Measurements from ENCODE around the gene NANOGP8.
"Not testable (repeated sequence)": the region's sequence is repeated elsewhere in the genome, so short reads cannot be mapped to it uniquely, and the experiment has no call there.

The NANOGP8 gene

GRCh38 chr15:35095941-35096340, 10.8 kb upstream of the NANOGP8 start:
- no peak for DNase-seq (ENCODE audit: low read depth in 1 of 2, low spot score in 1 of 2)

DNA sequence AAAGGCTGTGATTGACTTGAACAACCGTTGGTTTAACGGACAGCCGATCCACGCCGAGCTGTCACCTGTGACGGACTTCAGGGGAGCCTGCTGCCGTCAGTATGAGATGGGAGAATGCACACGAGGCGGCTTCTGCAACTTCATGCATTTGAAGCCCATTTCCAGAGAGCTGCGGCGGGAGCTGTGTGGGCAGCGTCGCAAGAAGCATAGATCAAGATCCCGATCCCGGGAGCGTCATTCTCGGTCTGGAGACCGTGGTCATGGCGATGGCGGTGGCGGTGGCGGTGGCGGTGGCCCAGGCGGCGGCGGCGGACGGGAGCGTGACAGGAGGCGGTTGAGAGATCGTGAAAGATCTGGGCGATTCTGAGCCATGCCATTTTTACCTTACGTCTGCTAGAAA, 7.8 kb upstream of the NANOGP8 start:
- DNase-seq (ENCODE audit: low read depth in 1 of 2, low spot score in 1 of 2), result no peak

- DNase-seq (ENCODE audit: low read depth in 1 of 2, low spot score in 1 of 2), result no peak
Measured at GRCh38 chr15:35092311-35092710, 7.2 kb upstream of the NANOGP8 start.

DNA sequence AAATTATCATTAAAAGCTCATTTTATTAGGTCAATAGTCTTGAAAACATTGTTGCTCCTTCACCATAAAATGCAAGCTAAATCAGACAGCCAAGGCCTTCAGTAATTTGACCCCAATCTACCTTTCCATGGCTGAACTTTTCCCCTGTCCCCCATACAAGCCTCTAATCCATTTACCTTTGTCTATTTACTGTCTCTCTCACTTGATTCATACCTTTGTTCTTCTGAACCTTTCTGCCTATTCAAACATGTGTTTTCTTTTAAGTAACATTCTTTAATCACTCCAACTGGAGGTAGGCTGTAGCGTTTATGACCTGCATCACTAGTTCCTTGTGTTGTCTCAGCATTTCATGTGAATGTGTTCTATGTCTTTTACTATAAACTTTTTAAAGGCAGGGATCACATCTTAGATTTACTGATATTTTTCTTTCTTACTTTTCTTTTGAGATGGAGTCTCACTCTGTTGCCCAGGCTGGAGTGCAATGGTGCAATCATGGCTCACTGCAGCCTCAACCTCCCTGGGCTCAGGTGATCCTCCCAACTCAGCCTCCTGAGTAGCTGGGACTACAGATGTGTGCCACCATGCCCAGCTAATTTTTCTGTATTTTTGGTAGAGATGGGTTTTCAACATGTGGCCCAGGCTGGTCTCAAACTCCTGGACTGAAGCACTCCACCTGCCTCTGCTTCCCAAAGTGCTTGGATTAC, 5.2 kb upstream of the NANOGP8 start:
- DNase-seq (ENCODE audit: low read depth in 1 of 2, low spot score in 1 of 2), result no peak

DNA sequence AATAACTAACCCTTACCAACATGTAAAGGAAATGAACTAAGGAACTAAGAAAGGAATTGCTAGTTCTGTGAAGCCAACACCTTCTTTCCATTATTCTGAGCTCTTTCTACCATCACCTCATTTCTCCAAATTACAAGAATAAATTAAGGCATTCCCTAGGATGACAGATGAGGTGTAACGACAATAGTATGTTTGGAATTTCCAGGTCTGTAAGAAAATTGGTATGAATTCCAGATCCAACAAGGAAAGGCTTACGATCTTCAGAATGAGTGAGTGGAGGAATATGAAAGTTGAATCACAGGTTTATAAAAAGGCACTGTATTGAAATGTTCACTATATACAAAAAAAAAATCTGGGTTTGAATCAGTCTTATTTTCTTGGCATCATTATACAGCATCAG, 4.5 kb upstream of the NANOGP8 start:
- DNase-seq (ENCODE audit: low read depth in 1 of 2, low spot score in 1 of 2), result no peak

DNA sequence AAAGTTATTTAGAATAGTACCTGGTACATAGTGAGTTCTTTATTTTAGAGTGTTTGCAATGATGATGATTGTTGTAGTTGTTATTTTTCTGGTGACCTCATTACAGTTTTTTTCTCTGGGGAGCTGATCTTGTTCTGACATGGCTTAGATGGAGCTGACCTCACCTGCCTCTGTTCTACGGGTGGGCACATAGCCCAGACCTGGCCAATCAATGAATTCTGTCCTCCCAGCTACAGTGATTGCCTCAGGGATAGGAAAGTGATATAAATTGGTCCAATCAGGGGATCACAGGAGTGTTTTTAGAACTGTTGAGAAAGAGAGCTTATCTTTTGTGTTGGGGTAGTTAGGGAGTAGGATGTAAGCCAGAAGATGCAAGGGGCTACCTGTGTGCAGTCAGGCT, 3.2 kb upstream of the NANOGP8 start:
- DNase-seq (ENCODE audit: low read depth in 1 of 2, low spot score in 1 of 2), result no peak

DNA sequence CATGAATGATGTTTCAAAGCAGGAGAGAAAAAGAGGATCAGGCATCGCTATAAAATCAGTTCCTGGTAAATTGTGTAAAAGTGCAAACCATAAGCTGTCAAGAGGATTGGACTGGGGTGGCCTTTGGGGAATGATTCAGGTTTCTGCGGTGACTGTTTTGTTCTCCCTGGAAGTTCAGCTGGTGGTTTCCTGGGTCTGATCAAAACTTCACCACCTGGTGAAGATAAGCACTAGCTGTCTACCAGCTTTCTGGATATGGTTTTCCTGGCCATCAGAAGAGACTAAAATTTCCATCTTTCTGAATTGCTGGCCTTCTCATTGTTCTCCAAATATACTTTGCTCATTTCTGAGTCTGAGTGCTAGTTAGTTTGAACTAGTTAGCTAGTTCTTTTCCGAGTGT, 2.7 kb upstream of the NANOGP8 start:
- DNase-seq (ENCODE audit: low read depth in 1 of 2, low spot score in 1 of 2), result no peak

DNA sequence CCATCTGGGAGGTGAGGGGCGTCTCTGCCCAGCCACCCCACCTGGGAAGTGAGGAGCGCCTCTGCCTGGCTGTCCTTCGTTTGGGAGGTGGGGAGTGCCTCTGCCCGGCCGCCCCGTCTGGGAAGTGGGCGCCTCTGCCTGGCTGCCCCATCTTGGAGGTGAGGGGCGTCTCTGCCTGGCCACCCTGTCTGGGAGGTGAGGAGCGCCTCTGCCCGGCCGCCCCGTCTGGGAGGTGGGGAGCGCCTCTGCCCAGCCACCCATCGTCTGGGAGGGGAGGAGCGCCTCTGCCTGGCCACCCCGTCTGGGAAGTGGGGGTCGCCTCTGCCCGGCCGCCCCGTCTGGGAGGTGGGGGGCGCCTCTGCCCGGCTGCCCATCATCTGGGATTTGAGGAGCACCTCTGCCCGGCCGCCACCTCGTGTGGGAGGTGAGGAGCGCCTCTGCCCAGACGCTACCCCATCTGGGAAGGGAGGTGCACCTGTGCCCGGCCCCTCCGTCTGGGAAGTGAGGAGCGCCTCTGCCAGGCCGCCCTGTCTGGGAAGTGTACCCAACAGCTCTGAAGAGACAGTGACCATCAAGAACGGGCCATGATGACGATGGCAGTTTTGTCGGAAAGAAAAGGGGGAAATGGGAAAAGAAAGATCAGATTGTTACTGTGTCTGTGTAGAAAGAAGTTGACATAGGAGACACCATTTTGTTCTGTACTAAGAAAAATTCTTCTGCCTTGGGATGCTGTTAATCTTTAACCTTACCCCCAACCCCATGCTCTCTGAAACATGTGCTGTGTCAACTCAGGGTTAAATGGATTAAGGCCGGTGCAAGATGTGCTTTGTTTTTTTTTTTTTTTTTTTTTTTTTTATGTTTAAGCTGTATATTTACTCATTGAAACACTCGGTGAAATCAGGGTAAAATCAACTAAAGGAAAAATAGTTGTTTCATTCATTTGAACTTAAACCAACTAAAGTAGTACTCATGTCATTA, 2.4 kb downstream of the NANOGP8 start:
- not testable (repeated sequence) for DNase-seq (ENCODE audit: low read depth in 1 of 2, low spot score in 1 of 2)

DNA sequence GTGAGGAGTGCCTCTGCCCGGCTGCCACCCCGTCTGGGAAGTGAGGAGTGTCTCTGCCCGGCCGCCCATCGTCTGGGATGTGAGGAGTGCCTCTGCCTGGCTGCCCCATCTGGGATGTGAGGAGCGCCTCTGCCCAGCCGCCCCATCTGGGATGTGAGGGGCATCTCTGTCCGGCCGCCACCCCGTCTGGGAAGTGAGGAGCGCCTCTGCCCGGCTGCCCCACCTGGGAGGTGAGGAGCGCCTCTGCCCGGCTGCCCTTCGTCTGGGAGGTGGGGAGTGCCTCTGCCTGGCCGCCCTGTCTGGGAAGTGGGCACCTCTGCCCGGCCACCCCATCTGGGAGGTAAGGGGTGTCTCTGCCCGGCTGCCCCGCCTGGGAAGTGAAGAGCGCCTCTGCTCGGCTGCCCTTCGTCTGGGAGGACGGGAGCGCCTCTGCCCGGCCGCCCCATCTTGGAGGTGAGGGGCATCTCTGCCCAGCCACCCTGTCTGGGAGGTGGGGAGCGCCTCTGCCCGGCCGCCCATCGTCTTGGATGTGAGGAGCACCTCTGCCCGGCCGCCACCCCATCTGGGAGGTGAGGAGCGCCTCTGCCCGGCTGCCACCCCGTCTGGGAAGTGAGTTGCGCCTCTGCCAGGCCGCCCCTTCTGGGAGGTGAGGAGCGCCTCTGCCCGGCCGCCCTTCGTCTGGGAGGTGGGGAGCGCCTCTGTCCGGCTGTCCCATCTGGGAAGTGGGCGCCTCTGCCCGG, 3.3 kb downstream of the NANOGP8 start:
- DNase-seq (ENCODE audit: low read depth in 1 of 2, low spot score in 1 of 2), result not testable (repeated sequence)

- no peak for DNase-seq (ENCODE audit: low read depth in 1 of 2, low spot score in 1 of 2)
Measured at GRCh38 chr15:35080226-35080625, 4.9 kb downstream of the NANOGP8 start.

- no peak for DNase-seq (ENCODE audit: low read depth in 1 of 2, low spot score in 1 of 2)
Measured at GRCh38 chr15:35078221-35078915, 6.7 kb downstream of the NANOGP8 start.

GRCh38 chr15:35071106-35071505, 14.0 kb downstream of the NANOGP8 start:
- no peak for DNase-seq (ENCODE audit: low read depth in 1 of 2, low spot score in 1 of 2)

DNA sequence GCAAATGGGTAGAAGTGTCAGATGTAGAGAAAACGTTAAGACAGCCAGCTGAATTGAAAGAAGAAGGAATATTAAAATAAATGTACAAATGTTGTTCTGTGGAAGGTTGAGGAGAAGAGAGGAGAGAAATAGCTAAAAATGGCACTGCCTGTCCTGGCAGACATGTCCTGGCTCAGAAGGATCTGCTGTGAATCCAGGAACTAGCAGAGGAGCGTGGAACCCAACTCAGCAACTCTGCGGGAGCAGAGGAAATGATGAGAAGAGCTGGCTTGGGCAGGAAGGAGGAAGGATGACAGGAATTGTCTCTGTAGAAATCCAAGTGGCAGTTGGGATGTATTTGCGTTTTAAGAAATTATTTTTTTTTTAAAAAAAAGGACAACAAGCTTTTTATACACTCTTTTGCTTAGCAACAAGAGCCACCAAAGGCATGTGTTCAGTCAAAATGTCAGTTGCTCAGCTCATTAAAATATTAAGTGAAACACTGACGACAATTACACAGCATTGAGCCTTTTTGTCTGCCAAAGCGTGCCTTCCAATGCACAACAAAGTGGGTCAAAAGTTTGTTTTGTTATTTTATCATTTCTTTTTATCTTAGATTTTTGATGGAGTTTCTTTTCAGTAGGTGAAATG, 16.1 kb downstream of the NANOGP8 start:
- no peak for DNase-seq (ENCODE audit: low read depth in 1 of 2, low spot score in 1 of 2)

- DNase-seq (ENCODE audit: low read depth in 1 of 2, low spot score in 1 of 2), result no peak
Measured at GRCh38 chr15:35067496-35068347, 17.4 kb downstream of the NANOGP8 start.

- no peak for DNase-seq (ENCODE audit: low read depth in 1 of 2, low spot score in 1 of 2)
Measured at GRCh38 chr15:35066094-35066493, 19.0 kb downstream of the NANOGP8 start.

GRCh38 chr15:35064576-35065190, 20.4 kb downstream of the NANOGP8 start:
- DNase-seq (ENCODE audit: low read depth in 1 of 2, low spot score in 1 of 2), result no peak

GRCh38 chr15:35062738-35063099, 22.4 kb downstream of the NANOGP8 start:
- no peak for DNase-seq (ENCODE audit: low read depth in 1 of 2, low spot score in 1 of 2)

- no peak for DNase-seq (ENCODE audit: low read depth in 1 of 2, low spot score in 1 of 2)
Measured at GRCh38 chr15:35061825-35062737, 23.0 kb downstream of the NANOGP8 start.
